8988T (cell line): ENCODE measurements around the gene SLC66A1.

Experiments used
- DNase-seq: peaks from one replicate; pipeline ENCODE4 v3.0.0; 2011

SLC66A1 gene

GRCh38 chr1:19325958-19326747 is 14.0 kb downstream of the SLC66A1 start:
- no peak for DNase-seq

DNA sequence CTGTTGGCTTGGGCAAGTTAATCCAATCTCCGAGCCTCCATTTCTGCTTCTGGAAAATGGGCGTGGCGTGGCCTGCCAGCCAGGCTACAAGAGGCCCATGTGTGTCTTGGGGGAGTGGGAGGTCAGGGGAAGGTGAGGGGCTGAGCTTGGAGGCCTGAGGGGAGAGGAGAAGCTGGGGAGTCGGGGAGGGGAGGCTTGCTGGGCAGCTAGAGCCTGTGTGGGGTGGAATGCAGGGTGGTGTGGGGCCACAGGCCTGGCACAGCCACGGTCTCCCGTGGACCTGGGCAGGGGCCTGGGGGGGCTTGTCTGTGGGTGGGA is 14.6 kb downstream of the SLC66A1 start:
- DNase-seq: no peak

DNA sequence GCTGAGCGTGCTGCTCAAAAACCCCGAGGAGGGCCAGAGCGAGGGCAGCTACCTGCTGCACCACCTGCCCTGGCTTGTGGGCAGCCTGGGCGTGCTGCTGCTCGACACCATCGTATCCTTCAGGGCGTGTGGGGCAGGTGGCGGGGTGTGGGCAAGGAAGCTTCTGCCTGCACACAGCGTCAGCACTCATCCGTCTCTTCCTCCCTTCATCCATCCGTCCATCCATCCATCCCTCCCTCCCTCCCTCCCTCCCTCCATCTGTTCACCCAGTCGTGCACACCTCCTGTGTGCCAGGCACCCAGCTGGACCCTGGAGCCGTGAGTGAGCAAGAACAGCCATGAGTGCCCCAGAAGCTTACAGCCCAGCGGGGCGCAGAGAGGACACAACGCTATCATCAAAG is 15.2 kb downstream of the SLC66A1 start:
- DNase-seq: no peak

DNA sequence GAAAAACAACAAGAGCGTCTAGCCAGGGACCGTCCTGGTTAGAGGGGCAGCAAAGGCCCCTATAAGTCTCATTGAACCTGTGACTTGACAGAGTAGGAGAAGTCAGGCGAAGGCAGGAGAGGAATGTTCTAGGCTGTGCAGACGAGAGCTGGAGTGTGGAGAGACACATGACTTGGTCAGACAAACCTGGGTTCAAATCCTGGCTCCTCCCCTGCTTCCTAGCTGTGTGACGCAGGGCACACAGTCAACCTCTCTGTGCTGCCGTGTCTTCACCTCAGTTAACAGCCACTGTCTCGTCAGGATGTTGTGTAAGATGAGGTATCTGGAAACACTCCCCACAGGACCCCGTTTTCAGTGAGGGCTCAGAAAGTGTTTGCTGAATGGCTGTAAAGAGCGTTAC is 15.6 kb downstream of the SLC66A1 start:
- no peak for DNase-seq

- no peak for DNase-seq
These were observed 16.4 kb downstream of the SLC66A1 start for GRCh38 chr1:19328486-19328885.

DNA sequence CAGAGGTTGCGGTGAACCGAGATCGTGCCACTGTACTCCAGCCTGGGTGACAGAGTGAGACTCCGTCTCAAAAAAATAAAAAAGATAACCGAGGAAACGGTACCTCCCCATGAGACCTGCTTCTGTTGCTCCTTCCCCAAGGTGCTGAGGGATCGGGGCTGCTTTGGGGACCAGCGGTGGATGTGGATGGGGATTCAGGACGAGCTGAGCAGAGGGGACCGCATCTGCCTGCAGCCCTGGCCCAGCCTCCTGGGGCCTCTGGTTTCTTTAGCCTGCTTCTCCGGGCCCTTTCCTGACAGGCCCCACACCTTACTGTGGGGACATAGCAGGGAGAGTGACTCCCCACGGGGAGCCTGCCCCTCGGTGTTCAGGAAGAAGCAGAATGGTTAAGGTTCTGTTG is 17.1 kb downstream of the SLC66A1 start:
- no peak for DNase-seq

DNA sequence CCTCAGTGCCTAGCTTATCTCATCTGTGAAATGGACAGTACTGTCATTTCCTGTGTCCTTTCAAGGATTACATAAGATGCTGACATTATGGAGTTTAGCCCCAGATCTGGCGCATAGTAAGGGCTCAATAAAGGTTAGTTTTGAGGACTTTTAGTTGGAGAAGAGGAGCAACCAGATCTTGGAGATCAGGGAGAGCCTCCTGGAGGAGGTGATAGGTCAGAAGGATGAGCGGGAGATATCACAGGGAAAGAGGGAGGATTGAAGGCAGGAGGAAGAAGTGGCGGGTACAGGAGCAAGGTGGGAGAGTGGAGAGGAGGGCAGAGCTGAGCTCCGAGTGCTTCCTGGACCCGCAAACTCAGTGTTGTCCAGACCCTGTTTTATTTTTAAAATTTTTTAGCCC is 17.5 kb downstream of the SLC66A1 start:
- no peak for DNase-seq

DNA sequence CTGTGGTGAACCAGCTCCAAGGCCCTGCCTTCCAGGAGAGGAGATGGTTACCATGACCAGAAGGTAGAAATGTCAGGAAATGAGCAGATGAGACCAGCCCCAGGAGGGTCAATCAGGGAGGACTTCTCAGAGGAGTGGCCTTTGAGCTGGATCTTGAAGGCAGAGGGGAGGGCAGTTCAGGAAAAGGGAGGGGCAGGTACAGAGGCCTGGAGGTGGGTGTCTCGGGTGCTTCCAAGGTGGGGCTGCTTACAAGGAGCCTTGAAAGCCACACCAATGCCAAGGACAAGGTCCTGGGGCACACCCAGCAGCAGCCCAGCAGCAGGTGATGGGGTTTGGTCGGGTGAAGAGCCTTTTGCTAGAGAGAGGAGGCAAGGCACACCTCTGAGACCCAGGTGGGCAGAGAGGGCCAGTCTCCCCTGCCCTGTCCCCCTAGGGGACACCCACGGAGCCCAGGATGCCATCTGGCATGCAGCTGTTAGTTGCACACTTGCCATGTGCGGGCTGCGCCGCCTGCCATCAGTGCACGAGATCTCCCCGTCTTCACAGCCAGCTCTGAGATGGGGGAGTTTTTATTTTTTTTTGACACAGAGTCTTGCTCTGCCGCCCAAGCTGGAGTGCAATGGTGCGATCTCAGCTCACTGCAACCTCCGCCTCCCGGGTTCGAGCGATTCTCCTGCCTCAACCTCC is 18.5 kb downstream of the SLC66A1 start:
- DNase-seq: no peak

- no peak for DNase-seq
These were observed 19.2 kb downstream of the SLC66A1 start for GRCh38 chr1:19331262-19331878.

GRCh38 chr1:19332832-19333231 is 20.7 kb downstream of the SLC66A1 start:
- DNase-seq: no peak

DNA sequence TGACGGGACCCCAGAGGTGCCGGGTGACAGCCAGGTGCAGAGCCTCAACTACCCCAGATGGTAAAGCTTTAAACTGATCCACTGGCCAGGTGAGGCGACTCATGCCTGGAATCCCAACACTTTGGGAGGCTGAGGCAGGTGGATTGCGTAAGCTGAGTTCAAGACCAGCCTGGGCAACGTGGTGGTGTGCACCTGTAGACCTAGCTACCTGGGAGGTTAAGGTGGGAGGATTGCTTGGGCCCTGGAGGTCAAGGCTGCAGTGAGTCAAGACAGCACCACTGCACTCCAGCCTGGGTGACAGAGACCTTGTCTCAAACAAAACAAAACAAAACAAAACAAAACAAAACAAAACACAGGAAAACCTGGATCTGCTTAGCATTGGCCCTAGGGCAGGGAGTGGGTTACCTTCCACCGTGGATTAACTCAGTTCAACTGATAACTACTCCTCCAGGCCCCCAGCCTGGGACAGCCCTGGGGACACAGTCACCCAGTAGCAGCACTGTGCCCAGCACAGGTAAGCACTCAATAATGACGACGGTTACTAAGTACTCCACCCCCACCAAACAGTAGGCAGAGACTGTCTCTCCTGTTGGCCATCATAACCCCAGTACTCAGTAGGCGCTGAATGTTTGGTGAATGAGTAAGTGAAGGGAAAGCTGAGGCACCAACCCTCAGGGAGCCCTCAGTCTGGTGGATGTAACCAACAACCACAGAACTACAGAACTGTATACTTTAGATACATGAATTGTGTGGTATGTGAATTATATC is 21.6 kb downstream of the SLC66A1 start:
- no peak for DNase-seq

DNA sequence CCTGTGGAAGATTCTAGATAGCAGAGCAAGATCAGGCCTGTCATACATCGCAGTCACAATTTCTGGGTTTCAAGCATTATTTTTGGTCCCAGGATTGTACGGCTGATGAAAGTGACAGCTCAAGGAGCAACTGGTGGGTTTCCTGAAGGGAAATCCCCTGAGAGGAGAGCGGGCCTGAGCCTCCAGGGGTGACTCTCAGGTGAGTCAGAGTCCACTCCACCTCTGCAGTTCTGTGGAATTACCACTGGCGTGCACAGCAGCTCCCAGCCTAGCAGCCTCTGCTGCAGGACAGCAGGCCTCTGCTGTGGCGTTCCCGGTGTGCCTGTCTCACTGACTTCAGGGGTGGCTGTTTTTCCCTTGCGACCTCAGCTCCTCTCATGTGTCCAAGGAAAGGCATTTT is 24.4 kb downstream of the SLC66A1 start:
- no peak for DNase-seq

DNA sequence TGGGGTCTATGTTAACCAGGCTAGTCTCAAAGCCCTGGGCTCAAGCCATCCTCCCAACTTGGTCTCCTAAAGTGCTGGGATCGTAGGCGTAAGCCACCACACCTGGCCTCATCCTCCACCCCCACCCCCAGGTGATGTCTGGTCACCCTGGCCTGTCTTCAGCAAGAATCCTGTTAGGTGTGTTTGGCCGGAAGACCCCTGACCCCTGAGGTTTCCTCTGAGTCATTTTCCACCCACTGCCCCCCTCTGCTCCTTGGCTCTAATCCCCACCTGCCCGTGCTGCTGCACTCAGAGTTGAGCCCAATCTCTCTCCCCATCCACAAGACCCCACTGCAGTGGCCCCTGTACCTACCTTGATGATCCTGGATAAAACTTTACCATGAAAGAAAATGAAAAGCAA is 25.2 kb downstream of the SLC66A1 start:
- no peak for DNase-seq

DNA sequence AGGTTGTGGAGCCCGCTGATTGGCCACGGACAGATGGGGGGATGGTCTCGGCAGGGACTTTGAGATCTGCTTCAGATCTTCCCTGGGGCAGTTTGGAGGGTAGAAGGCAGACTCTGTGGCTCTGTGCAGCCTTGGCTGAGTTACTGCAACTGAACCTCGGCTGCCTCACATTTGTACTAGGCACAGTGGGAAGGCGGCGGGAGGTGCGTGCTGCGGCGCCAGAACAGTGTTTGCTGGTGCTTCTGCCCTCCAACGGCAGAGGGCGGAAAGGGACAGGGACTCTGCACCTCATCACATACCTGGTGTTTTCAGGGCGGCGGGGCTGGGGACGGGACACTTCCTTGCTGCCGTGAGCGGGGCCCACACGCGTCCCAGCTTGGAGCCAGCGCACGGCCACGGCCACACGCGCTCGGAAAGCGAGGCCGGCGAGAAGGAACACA is 26.2 kb downstream of the SLC66A1 start:
- no peak for DNase-seq

DNA sequence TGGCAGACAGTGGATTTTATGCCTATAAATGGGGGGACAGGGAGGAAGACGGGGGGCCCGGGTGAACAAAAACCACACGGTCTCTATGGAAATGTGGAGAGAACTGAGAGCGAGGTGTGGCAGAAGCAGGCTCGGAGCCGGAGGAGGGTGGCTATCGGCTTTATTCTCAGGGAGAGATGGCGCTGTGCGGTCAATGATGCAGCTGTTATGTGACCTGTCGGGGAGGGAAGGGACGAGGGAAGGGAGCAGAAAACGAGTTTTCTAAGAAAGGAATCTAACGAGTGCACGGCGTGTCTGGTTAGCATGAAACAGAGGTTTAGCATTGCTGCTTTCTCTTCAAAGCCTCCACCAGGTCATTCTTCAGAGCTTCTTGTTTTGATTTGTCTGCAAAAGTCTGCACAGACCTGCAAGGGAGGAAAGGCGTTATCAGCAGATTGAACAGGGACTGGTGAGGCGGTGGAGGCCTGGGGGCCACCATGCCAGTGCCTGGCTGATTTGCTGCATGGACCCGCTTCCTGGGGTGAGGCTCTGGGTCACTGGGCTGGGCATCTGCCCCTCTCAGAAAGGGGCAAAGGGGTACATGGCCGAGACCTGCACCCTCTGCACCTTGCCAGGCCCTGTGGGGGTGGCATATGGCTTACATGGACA is 27.2 kb downstream of the SLC66A1 start:
- DNase-seq: no peak

- DNase-seq: no peak
These were observed 28.3 kb downstream of the SLC66A1 start for GRCh38 chr1:19340387-19340937.

- peak; percentile 74 for DNase-seq
These were observed 29.3 kb downstream of the SLC66A1 start for GRCh38 chr1:19341201-19342061.

DNA sequence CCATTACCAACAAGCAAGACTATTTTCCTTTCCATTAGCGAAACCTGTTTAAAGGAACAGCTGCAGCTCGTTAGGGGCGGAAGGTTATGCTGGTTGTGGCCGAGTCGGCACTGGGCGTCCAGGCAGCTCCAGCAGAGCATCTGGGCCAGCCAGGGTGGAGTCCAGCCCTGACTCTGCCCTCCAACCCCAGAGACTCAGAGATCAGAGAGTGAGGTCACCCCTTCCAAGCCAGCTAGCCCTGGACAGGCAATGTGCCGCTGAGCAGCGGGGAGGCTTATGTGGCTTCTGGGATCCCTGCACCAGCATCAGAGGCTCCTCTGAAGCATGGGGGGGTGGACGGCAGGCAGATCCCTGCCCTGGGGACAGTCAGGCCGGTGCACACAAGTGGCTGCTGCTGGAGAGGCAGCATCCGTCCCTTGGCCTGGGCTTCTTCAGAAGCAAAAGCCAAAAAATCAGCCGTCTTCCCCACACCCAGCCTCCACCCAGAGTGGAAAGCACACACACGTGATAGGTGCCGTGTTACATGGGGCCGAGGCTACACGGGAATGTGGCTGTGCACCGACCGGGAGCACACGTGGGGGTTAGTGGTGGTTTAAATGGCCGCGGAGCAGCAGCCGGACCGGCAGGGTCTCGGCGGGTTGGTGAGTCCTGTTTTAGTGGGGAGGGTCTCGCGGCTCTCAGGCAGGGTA is 30.1 kb downstream of the SLC66A1 start:
- DNase-seq: no peak

DNA sequence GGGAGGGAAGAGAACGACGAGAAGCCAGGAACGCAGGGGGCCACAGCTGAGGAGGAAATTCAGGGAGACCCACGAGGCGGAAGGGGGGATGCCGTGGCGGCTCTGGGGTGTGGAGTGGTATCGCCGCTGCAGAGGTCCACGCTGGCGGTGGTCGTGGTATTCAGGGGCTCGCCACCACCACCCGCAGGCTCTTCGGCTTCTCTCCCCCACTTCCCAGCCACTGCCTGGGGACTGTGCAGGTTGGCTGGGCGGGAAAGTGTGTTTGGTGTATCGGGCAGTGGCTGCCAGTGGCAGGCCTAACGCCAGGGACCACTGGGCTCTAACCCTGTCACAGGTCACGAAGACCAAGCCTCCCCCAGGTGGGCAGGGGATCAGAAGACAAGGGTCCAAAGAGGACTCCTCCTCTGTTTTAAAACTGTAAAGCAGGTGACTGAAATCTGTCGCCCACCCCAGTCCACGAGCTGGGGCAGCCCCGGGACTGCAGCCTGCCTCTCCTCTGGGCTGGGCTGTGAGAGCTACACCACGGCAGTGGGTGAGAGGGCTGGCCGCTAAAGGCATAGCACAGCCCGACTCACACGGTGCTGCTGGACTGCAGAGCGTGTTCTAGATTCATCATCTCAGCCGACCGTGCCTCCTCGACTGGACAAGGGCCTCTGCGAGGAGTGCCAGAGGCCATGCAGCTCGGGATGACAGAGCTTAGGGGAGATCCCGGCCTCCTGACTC is 30.9 kb downstream of the SLC66A1 start:
- no peak for DNase-seq

DNA sequence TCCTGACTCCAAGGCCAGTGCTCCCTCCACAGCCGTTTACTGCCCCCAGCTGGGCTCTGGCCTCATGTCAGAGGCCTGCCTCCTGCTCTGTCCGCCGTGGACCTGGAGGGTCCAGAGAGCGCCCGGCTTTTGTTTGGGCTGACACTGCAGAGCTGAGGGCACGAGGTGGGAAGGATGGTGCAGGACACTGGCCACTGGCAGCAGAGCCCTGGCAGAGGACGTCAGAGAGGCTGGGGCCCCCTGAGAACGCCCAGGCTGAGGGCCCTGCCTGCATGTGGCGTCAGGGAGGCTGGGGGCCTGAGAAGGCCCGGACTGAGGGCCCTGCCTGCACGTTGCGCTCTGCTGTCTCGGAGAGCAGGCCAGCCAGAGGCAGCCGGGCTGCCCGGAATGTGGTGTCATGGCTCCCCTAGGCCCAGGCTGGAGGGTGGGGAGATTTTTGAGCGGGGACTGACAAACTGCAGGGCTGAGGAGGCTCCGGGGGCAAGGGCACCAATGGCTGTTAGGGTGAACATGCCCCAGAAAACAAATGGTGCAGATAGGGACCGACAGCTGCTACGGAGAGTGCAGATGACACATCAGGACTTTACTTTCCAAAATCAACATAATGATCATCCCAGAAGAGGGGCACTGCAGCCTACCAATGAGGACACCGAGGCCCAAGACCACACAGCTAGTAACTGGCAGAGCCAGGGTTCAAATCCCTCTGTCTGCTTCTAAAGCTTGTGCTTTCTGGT is 31.7 kb downstream of the SLC66A1 start:
- no peak for DNase-seq
